ENCODE measurements around the gene KRT79.

KRT79 gene

GRCh38 chr12:52826611-52827498, 7.3 kb downstream of the KRT79 start:
- DNase-seq (ENCODE audit: low spot score): no peak
- TF ChIP-seq, protein P1, sequence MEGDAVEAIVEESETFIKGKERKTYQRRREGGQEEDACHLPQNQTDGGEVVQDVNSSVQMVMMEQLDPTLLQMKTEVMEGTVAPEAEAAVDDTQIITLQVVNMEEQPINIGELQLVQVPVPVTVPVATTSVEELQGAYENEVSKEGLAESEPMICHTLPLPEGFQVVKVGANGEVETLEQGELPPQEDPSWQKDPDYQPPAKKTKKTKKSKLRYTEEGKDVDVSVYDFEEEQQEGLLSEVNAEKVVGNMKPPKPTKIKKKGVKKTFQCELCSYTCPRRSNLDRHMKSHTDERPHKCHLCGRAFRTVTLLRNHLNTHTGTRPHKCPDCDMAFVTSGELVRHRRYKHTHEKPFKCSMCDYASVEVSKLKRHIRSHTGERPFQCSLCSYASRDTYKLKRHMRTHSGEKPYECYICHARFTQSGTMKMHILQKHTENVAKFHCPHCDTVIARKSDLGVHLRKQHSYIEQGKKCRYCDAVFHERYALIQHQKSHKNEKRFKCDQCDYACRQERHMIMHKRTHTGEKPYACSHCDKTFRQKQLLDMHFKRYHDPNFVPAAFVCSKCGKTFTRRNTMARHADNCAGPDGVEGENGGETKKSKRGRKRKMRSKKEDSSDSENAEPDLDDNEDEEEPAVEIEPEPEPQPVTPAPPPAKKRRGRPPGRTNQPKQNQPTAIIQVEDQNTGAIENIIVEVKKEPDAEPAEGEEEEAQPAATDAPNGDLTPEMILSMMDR (IDR thresholded peaks at IDR 0.05; ENCODE audit: extremely low read depth, missing control alignments): no peak

- DNase-seq (ENCODE audit: low spot score): no peak
Observed at GRCh38 chr12:52825961-52826360, 8.2 kb downstream of the KRT79 start.

DNA sequence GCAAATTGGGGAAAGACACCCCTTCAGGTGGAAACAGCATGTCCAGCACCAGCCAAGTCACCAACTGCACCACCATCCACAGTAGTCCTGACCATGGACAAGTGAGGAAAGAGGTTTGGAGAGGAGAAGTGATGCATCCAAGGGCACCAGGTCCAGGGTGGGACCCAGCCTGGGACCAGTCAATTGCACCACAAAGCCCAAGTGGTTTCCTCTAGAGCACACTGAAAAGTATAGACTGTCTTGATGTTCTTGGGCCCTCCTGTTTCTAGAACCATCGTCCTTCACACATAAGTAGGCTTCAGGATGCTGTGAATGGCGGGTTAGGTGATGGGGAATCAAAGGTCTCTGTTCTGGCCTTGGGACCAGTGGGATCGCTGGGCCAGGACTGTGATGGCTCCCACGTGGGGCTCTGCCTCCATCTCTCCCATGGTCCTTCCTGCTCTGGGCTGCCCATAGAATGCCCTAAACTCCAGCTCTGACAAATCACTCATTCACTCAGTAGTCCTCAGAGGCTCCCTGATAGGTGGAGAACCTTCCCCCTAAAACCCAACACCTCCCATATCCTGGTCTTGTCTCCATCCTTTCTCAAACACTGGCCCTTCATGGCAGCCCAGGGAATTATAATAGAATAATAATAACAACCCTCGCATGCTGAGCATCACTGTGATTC, 9.2 kb downstream of the KRT79 start:
- TF ChIP-seq, protein P1 (IDR thresholded peaks at IDR 0.05; ENCODE audit: extremely low read depth, missing control alignments): no peak
- no peak for DNase-seq (ENCODE audit: low spot score)

More at GRCh38 chr12:52825961-52826360, 8.2 kb downstream of the KRT79 start:
- TF ChIP-seq, protein P1 (IDR thresholded peaks at IDR 0.05; ENCODE audit: extremely low read depth, missing control alignments): no peak

GRCh38 chr12:52823761-52824450, 10.2 kb downstream of the KRT79 start:
- TF ChIP-seq, protein P1 (IDR thresholded peaks at IDR 0.05; ENCODE audit: extremely low read depth, missing control alignments): no peak
- no peak for DNase-seq (ENCODE audit: low spot score)

DNA sequence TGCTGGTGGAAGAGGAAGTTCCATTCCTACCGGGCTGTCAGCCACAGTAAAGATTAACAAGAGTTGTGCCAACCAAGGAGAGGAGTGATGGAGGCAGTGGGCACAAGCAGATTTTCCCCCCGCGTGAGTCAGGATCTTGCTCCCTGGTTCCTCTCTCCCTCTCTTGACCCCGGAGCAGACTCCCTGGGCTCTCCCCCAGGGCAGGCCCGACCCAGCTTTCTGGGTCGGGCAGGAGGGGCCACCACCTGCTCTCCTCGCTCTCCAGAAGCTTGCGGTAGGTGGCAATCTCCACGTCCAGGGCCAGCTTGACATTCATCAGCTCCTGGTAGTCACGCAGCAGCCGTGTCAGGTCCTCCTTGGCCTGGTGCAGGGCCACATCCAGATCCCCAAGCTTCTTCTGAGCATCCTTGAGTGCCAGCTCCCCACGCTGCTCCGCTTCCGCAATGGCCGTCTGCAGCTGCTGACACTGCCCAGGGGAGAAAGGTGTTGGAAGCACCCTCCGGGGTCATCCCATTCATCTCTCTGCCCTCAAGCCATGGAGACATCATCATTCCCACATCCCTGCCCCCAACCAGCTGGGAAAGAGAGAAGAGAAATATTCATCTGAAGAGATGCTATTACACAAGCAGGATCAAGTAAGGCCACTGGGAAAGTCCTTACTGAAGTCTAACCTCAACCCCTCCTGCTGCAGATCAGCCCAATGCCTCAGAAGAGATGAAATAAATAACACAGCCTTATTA, 11.2 kb downstream of the KRT79 start:
- TF ChIP-seq, protein P1 (IDR thresholded peaks at IDR 0.05; ENCODE audit: extremely low read depth, missing control alignments): no peak
- DNase-seq (ENCODE audit: low spot score): no peak

- TF ChIP-seq, protein P1 (IDR thresholded peaks at IDR 0.05; ENCODE audit: extremely low read depth, missing control alignments): no peak
- DNase-seq (ENCODE audit: low spot score): no peak
Observed at GRCh38 chr12:52821826-52822660, 12.1 kb downstream of the KRT79 start.

Measured in GM20000 (cell line).